Ascending aorta (tissue), 2 donors: ENCODE data around the gene IL1RAP. TPM values are rescaled to one million over a fixed set of nuclear protein-coding genes. Genes with fewer than 3 reads are reported as not detected.

Experiments
- DNase-seq, 2 donors: peaks; one replicate each; pipeline ENCODE4 v3.0.0-alpha.2; 2019; ENCODE audit warnings: low spot score in 2 of 2
- H3K27ac ChIP-seq, 2 donors: fragments of 200-600 bp; sonication (generic); one replicate each; pipeline ENCODE4 v1.5.1; 2016 to 2017; ENCODE audit warnings: mild to moderate bottlenecking in 1 of 2
- H3K27me3 ChIP-seq: fragments of 200-600 bp; sonication (generic); one replicate; pipeline ENCODE4 v1.5.1; 2017
- H3K36me3 ChIP-seq, 2 donors: fragments of 200-600 bp; sonication (generic); one replicate each; pipeline ENCODE4 v1.5.1; 2016
- H3K4me1 ChIP-seq, 2 donors: fragments of 200-600 bp; sonication (generic); one replicate each; pipeline ENCODE4 v1.5.1; 2016 to 2017; ENCODE audit warnings: mild to moderate bottlenecking in 1 of 2
- H3K4me3 ChIP-seq, 2 donors: fragments of 200-600 bp; sonication (generic); one replicate each; pipeline ENCODE4 v1.5.1; 2016 to 2017; ENCODE audit warnings: mild to moderate bottlenecking in 1 of 2
- H3K9me3 ChIP-seq, 2 donors: fragments of 200-600 bp; sonication (generic); one replicate each; pipeline ENCODE4 v1.5.1; 2016
- intact Hi-C: fragments of 100-400 bp; cut with DNase I; formaldehyde crosslinking; loops from one replicate; pipeline ENCODE4 v1.15.1; 2023
- total RNA-seq: library from RNA; depleted of rRNA; stranded (reverse); fragments of >200 nt; gene quantifications from one replicate; pipeline ENCODE4 v1.1.0, GENCODE V29; 2016
- TF ChIP-seq, protein P1 (sequence below), 3 experiments: fragments of 200-600 bp in 2 of 3; fragments of 450-650 bp in 1 of 3; sonication (generic) in 2 of 3; IDR thresholded peaks; one replicate each; pipeline ENCODE4 v1.5.1; 2016 to 2019; ENCODE audit warnings: antibody characterized with exemption in 3 of 3, mild to moderate bottlenecking in 1 of 3, moderate library complexity in 1 of 3

IL1RAP gene
- total RNA-seq, 1 donor from 2014 or later = 12.8 TPM

GRCh38 chr3:190586631-190587011 lies 72.7 kb downstream of the IL1RAP start:
- no peaks in the 10 kb centered on the region for H3K27me3 ChIP-seq
- H3K9me3 ChIP-seq = no peaks in the 10 kb centered on the region
- DNase-seq = no peak
- no peaks in the 10 kb centered on the region for H3K36me3 ChIP-seq
- H3K4me1 ChIP-seq = no peaks in the 10 kb centered on the region
- H3K27ac ChIP-seq = no peak overlapping the region
- intact Hi-C loops = no loop called here
- TF ChIP-seq, protein P1, sequence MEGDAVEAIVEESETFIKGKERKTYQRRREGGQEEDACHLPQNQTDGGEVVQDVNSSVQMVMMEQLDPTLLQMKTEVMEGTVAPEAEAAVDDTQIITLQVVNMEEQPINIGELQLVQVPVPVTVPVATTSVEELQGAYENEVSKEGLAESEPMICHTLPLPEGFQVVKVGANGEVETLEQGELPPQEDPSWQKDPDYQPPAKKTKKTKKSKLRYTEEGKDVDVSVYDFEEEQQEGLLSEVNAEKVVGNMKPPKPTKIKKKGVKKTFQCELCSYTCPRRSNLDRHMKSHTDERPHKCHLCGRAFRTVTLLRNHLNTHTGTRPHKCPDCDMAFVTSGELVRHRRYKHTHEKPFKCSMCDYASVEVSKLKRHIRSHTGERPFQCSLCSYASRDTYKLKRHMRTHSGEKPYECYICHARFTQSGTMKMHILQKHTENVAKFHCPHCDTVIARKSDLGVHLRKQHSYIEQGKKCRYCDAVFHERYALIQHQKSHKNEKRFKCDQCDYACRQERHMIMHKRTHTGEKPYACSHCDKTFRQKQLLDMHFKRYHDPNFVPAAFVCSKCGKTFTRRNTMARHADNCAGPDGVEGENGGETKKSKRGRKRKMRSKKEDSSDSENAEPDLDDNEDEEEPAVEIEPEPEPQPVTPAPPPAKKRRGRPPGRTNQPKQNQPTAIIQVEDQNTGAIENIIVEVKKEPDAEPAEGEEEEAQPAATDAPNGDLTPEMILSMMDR (IDR thresholded peaks at IDR 0.05) = no peak
- no peak overlapping the region for H3K4me3 ChIP-seq

GRCh38 chr3:190588570-190588969 lies 74.7 kb downstream of the IL1RAP start:
- Histone ChIP-seq H3K4me3 (no peak overlapping the region), H3K27me3 (no peaks in the 10 kb centered on the region), H3K9me3 (no peaks in the 10 kb centered on the region), H3K4me1 (no peaks in the 10 kb centered on the region), H3K27ac (no peak overlapping the region), H3K36me3 (no peaks in the 10 kb centered on the region)
- DNase-seq = no peak
- intact Hi-C loops = no loop called here
- TF ChIP-seq, protein P1 (IDR thresholded peaks at IDR 0.05) = no peak

DNA sequence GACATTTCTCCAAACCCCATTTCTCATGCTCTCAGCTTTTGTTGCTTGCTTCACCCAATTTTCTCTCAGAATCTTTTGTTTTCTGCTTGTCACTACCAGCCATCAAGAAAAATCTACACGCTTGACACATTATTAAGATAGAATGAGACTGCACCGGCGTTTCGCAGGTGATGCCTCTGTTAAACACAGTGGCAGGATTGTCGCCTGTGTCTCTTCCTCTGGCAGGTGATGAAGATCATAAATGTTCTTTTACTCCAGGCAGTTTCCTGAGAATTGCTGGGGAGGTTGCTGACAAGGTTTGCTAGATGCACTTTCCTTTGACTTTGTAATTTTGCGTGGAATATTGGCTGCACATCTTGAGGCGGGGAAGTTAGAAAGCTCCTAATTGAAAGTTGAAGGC lies 75.4 kb downstream of the IL1RAP start:
- no peak overlapping the region for H3K4me3 ChIP-seq
- no peaks in the 10 kb centered on the region for H3K4me1 ChIP-seq
- intact Hi-C loops = no loop called here

DNA sequence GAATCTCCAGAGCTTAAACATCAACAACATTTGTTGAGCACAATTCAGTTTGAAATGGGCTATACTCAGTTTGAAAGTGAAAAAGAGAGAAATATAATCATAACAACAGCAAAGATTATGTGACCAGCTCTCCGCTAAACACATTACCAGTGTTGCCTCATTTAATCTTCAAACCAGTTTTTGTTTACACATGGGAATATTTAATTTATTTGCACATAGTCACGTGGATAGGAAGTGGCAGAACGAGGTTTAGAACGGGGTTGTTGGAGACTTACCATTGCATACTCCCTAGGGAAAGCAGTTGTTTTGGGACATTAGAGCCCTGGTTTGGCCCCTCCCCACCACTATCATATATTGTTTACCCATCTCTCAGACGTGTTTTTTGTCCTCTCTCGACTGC lies 77.2 kb downstream of the IL1RAP start:
- H3K9me3 ChIP-seq = no peaks in the 10 kb centered on the region
- H3K4me3 ChIP-seq = no peak overlapping the region
- H3K4me1 ChIP-seq = no peaks in the 10 kb centered on the region
- TF ChIP-seq, protein P1 (IDR thresholded peaks at IDR 0.05) = no peak
- intact Hi-C loops = no loop called here
- H3K27ac ChIP-seq = no peak overlapping the region
- no peaks in the 10 kb centered on the region for H3K27me3 ChIP-seq
- DNase-seq = no peak
- no peaks in the 10 kb centered on the region for H3K36me3 ChIP-seq

More for the DNA sequence above, 75.4 kb downstream of the IL1RAP start:
- no peak for DNase-seq
- H3K36me3 ChIP-seq = no peaks in the 10 kb centered on the region
- H3K27ac ChIP-seq = no peak overlapping the region
- TF ChIP-seq, protein P1 (IDR thresholded peaks at IDR 0.05) = no peak
- H3K27me3 ChIP-seq = no peaks in the 10 kb centered on the region
- no peaks in the 10 kb centered on the region for H3K9me3 ChIP-seq

- no peak overlapping the region for H3K27ac ChIP-seq
- DNase-seq = no peak
- H3K27me3 ChIP-seq = no peaks in the 10 kb centered on the region
- no peaks in the 10 kb centered on the region for H3K9me3 ChIP-seq
- intact Hi-C loops = no loop called here
- TF ChIP-seq, protein P1 (IDR thresholded peaks at IDR 0.05) = no peak
- H3K36me3 ChIP-seq = no peaks in the 10 kb centered on the region
- no peaks in the 10 kb centered on the region for H3K4me1 ChIP-seq
- no peak overlapping the region for H3K4me3 ChIP-seq
Measured at GRCh38 chr3:190593075-190593474, 79.2 kb downstream of the IL1RAP start.

- DNase-seq = no peak
- Histone ChIP-seq H3K4me3 (no peak overlapping the region), H3K9me3 (no peaks in the 10 kb centered on the region), H3K36me3 (no peaks in the 10 kb centered on the region), H3K27ac (no peak overlapping the region), H3K4me1 (no peaks in the 10 kb centered on the region), H3K27me3 (no peaks in the 10 kb centered on the region)
- TF ChIP-seq, protein P1 (IDR thresholded peaks at IDR 0.05) = no peak
- intact Hi-C loops = no loop called here
Measured at GRCh38 chr3:190594171-190594570, 80.3 kb downstream of the IL1RAP start.
